Esophagus squamous epithelium (tissue), 5 donors: ENCODE measurements around the gene IFT27. TPM values are rescaled to one million over a fixed set of nuclear protein-coding genes. Genes with fewer than 3 reads are reported as not detected.

ENCODE experiments used
- DNase-seq: peaks from one replicate; lab custom pipeline; 2025; lab: John Stamatoyannopoulos, UW
- H3K27ac ChIP-seq, 4 donors: fragments of 200-600 bp; sonication (generic); one replicate each; pipeline ENCODE4 v1.5.1; 2016 to 2019; ENCODE audit warnings: mild to moderate bottlenecking in 1 of 4
- H3K27me3 ChIP-seq, 4 donors: fragments of 200-600 bp; sonication (generic); 1 replicate in 3 of 4; 2 replicates in 1 of 4; pipeline versions ENCODE4 v1.5.1 to v1.6.0; 2017 to 2021; ENCODE audit warnings: antibody characterized with exemption in 1 of 4
- H3K36me3 ChIP-seq, 3 donors: fragments of 200-600 bp; sonication (generic); one replicate each; pipeline ENCODE4 v1.5.1; 2016 to 2019
- H3K4me1 ChIP-seq, 3 donors: fragments of 200-600 bp; sonication (generic); one replicate each; pipeline ENCODE4 v1.5.1; 2017 to 2019
- H3K4me3 ChIP-seq, 4 donors: fragments of 200-600 bp; sonication (generic); 1 replicate in 3 of 4; 2 replicates in 1 of 4; pipeline ENCODE4 v1.5.1; 2016 to 2019; ENCODE audit warnings: mild to moderate bottlenecking in 2 of 4, moderate library complexity in 1 of 4
- H3K9me3 ChIP-seq, 3 donors: fragments of 200-600 bp; sonication (generic); one replicate each; pipeline ENCODE4 v1.5.1; 2016 to 2019
- POLR2A ChIP-seq, 4 donors: fragments of 450-650 bp; IDR thresholded peaks; one replicate each; pipeline ENCODE4 v1.6.1; 2017; ENCODE audit warnings: antibody characterized with exemption in 4 of 4, mild to moderate bottlenecking in 4 of 4, moderate library complexity in 3 of 4
- WGBS, 2 donors: methylation state at CpG; one replicate each; pipeline ENCODE4 v1.1.5; 2018; 5-methylcytosine and 5-hydroxymethylcytosine counted together
- intact Hi-C: fragments of 100-400 bp; cut with DNase I; formaldehyde crosslinking; loops from one replicate; pipeline ENCODE4 v1.15.0; 2022
- total RNA-seq, 4 donors: library from RNA; depleted of rRNA; stranded (reverse); fragments of >200 nt; gene quantifications; one replicate each; pipeline ENCODE4 v1.1.0, GENCODE V29; 2016
- TF ChIP-seq, protein P1 (sequence below), 6 experiments: fragments of 450-650 bp in 4 of 6; fragments of 200-600 bp in 2 of 6; sonication (generic) in 2 of 6; IDR thresholded peaks; one replicate each; pipeline ENCODE4 v1.5.1; 2016 to 2019; ENCODE audit warnings: antibody characterized with exemption in 6 of 6, mild to moderate bottlenecking in 4 of 6, moderate library complexity in 4 of 6
- donor health status: DM: yes; HTN: yes; CAD: no.

IFT27 gene
- total RNA-seq: 1 to 10 TPM; 6.1 to 9.5 (median 8.1) TPM

GRCh38 chr22:36775964-36776669, at the start of gene IFT27:
Gene IFT27 (minus strand): TSS chr22:36776119. CDS start chr22:36775707, 412 bp downstream.
- 0% methylated on average over 3 to 23 of the region's 43 CpGs for WGBS, 2 donors
- Histone ChIP-seq H3K27ac (peak within 1 kb of the TSS; percentile 86 to 93 (median 92)), H3K9me3 (no peaks in the 10 kb centered on the region), H3K4me1 (peaks cover 4 to 19% (median 7%) of the 10 kb centered on the region in 3 donors), H3K4me3 (peak within 1 kb of the TSS; percentile 86 to 97 (median 90)), H3K36me3 (peaks cover 0 to 3% (median 0%) of the 10 kb centered on the region in 3 donors), H3K27me3 (no peaks in the 10 kb centered on the region)
- TF ChIP-seq POLR2A (IDR thresholded peaks at IDR 0.05): peak in 1 of 4 donors; percentile 65
- TF ChIP-seq, protein P1, sequence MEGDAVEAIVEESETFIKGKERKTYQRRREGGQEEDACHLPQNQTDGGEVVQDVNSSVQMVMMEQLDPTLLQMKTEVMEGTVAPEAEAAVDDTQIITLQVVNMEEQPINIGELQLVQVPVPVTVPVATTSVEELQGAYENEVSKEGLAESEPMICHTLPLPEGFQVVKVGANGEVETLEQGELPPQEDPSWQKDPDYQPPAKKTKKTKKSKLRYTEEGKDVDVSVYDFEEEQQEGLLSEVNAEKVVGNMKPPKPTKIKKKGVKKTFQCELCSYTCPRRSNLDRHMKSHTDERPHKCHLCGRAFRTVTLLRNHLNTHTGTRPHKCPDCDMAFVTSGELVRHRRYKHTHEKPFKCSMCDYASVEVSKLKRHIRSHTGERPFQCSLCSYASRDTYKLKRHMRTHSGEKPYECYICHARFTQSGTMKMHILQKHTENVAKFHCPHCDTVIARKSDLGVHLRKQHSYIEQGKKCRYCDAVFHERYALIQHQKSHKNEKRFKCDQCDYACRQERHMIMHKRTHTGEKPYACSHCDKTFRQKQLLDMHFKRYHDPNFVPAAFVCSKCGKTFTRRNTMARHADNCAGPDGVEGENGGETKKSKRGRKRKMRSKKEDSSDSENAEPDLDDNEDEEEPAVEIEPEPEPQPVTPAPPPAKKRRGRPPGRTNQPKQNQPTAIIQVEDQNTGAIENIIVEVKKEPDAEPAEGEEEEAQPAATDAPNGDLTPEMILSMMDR (IDR thresholded peaks at IDR 0.05): peak in 1 of 6 experiments; percentile 25
- intact Hi-C loops: no loop called here
- peak; percentile 96 for DNase-seq

- TF ChIP-seq, protein P1 (IDR thresholded peaks at IDR 0.05): no peak
- TF ChIP-seq POLR2A (IDR thresholded peaks at IDR 0.05): no peak
- intact Hi-C loops: no loop called here
- peaks cover 0 to 50% (median 0%) of the 10 kb centered on the region in 4 donors for H3K27me3 ChIP-seq
- H3K4me1 ChIP-seq: no peaks in the 10 kb centered on the region
- H3K9me3 ChIP-seq: no peaks in the 10 kb centered on the region
- no peaks in the 10 kb centered on the region for H3K36me3 ChIP-seq
- H3K4me3 ChIP-seq: no peak overlapping the region
- H3K27ac ChIP-seq: no peak overlapping the region
- WGBS, 2 donors: 82 to 100% methylated on average over 2 of the region's 2 CpGs
- no peak for DNase-seq
These were observed 48.7 kb upstream of the IFT27 start for GRCh38 chr22:36824655-36825054.

- TF ChIP-seq, protein P1 (IDR thresholded peaks at IDR 0.05): no peak
- no peak for TF ChIP-seq POLR2A (IDR thresholded peaks at IDR 0.05)
- Histone ChIP-seq H3K27ac (no peak overlapping the region), H3K36me3 (no peaks in the 10 kb centered on the region), H3K9me3 (no peaks in the 10 kb centered on the region), H3K4me3 (no peak overlapping the region), H3K4me1 (no peaks in the 10 kb centered on the region), H3K27me3 (peaks cover 0 to 50% (median 6%) of the 10 kb centered on the region in 4 donors)
- intact Hi-C loops: no loop called here
- 47 to 51% methylated on average over 7 to 10 of the region's 17 CpGs for WGBS, 2 donors
- no peak for DNase-seq
These were observed 47.4 kb upstream of the IFT27 start for GRCh38 chr22:36823186-36823839.

DNA sequence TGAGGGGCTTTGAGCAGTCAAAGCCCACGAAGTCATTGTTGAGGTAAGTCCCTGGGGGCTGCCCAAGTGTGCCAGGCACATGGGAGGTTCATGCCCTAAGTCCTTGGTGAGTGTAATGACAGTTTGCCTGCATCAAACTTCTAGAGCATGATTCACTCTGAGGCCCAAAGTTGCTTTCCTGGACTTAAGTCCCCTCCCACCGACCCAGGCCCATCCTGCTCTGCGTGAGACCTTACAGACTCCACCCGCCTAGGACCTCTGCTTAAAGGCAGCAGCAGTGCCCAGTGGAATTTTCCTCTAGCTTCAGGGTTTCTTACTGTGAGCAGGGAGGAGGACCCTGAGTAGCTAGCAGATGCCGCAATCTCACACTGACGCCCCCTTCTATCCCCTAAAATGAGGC, 46.7 kb upstream of the IFT27 start:
- intact Hi-C loops: no loop called here
- TF ChIP-seq POLR2A (IDR thresholded peaks at IDR 0.05): no peak
- TF ChIP-seq, protein P1 (IDR thresholded peaks at IDR 0.05): no peak
- Histone ChIP-seq H3K9me3 (no peaks in the 10 kb centered on the region), H3K4me3 (no peak overlapping the region), H3K36me3 (no peaks in the 10 kb centered on the region), H3K27me3 (peaks cover 0 to 58% (median 11%) of the 10 kb centered on the region in 4 donors), H3K27ac (no peak overlapping the region), H3K4me1 (no peaks in the 10 kb centered on the region)
- 79 to 84% methylated on average over 4 to 5 of the region's 6 CpGs for WGBS, 2 donors
- DNase-seq: no peak

DNA sequence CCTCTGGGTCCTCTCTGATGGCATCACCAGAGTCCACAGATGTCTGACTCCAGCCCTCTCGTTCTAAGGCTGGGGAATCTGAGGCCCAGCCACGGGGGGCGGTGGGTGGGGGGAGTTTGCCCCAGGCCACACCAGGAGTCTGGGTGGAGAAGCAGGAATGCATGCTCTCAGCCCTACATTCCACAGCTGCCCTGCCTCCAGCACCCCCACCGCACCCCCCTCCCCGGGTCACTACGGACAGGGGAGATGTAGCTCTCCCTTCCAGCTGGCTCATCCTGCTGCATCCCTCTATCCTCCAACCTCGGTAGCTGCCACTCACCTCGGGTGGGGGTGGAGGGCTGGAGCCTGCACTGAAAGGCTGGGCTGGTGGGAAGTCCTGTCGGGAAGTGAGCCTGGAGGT, 43.2 kb upstream of the IFT27 start:
- Histone ChIP-seq H3K27ac (no peak overlapping the region), H3K4me3 (no peak overlapping the region), H3K4me1 (peaks cover 5 to 15% (median 6%) of the 10 kb centered on the region in 3 donors), H3K9me3 (no peaks in the 10 kb centered on the region), H3K36me3 (no peaks in the 10 kb centered on the region), H3K27me3 (peaks cover 10 to 90% (median 27%) of the 10 kb centered on the region in 4 donors)
- DNase-seq: no peak
- intact Hi-C loops: no loop called here
- WGBS, 2 donors: 25% methylated on average over 2 of the region's 9 CpGs; no CpG with 5 or more reads in 1 of the 2 donors
- no peak for TF ChIP-seq POLR2A (IDR thresholded peaks at IDR 0.05)
- TF ChIP-seq, protein P1 (IDR thresholded peaks at IDR 0.05): no peak
